PC-3 (cell line): Measurements from ENCODE around the gene RAX. TPM values are rescaled to one million over a fixed set of nuclear protein-coding genes. Genes with fewer than 3 reads are reported as not detected.
"Not testable (repeated sequence)": the region's sequence is repeated elsewhere in the genome, so short reads cannot be mapped to it uniquely, and the experiment has no call there.

Experiments used
- ATAC-seq: fragments of 200-7000 bp; cut with Tn5 transposase; 2 replicates; pipeline ENCODE4 v1.9.1; 2020; ENCODE audit warnings: mild to moderate bottlenecking, moderate library complexity
- BruUV-seq: library from RNA; stranded (reverse); fragments of 400-500 nt; replicated peaks from 2 replicates; lab custom pipeline; 2021; lab: Mats Ljungman, UMichigan
- CTCF ChIA-PET: fragments of 300-600 bp; sonication (Branson Sonifier 250); formaldehyde crosslinking; loops from one replicate; lab custom pipeline; 2022; ENCODE audit warnings: antibody characterized with exemption; lab: Charles Lee
- POLR2A ChIA-PET: fragments of 300-600 bp; sonication (Branson Sonifier 250); formaldehyde crosslinking; loops from one replicate; lab custom pipeline; 2022; ENCODE audit warnings: antibody characterized with exemption; ENCODE audit not compliant: unreplicated experiment; lab: Charles Lee
- DNase-seq: peaks from one replicate; pipeline ENCODE4 v3.0.0-alpha.2; 2015
- H2AFZ ChIP-seq: fragments of 300-600 bp; sonication (generic); 2 replicates; pipeline ENCODE4 v1.6.0; 2016; ENCODE audit warnings: antibody characterized with exemption, low read length
- H3F3A ChIP-seq: fragments of 300-600 bp; sonication (generic); one replicate; pipeline ENCODE4 v1.6.0; 2017; ENCODE audit warnings: antibody characterized with exemption, low read length, control low read depth, mild to moderate bottlenecking; ENCODE audit not compliant: unreplicated experiment
- H3K27ac ChIP-seq: fragments of 300-600 bp; sonication (generic); 2 replicates; pipeline ENCODE4 v1.5.1; 2016; ENCODE audit warnings: mild to moderate bottlenecking, low read length
- H3K27me3 ChIP-seq: fragments of 300-600 bp; sonication (generic); 2 replicates; pipeline ENCODE4 v1.6.1; 2016; ENCODE audit warnings: low read length, mixed read lengths
- H3K36me3 ChIP-seq: fragments of 300-600 bp; sonication (generic); 2 replicates; pipeline ENCODE4 v1.6.1; 2016; ENCODE audit warnings: low read depth, mixed run types, low read length, mixed read lengths
- H3K4me1 ChIP-seq: fragments of 300-600 bp; sonication (generic); 2 replicates; pipeline ENCODE4 v1.5.1; 2016; ENCODE audit warnings: low read length; ENCODE audit not compliant: insufficient read depth
- H3K4me2 ChIP-seq: fragments of 300-600 bp; sonication (generic); 2 replicates; pipeline ENCODE4 v1.6.0; 2016; ENCODE audit warnings: low read length
- H3K4me3 ChIP-seq: fragments of 300-600 bp; sonication (generic); 2 replicates; pipeline ENCODE4 v1.5.1; 2016; ENCODE audit warnings: mild to moderate bottlenecking, low read length, mixed read lengths
- H3K79me2 ChIP-seq: fragments of 300-600 bp; sonication (generic); 2 replicates; pipeline ENCODE4 v1.6.1; 2017; ENCODE audit warnings: low read length, mixed read lengths
- H3K9ac ChIP-seq: fragments of 300-600 bp; sonication (generic); 2 replicates; pipeline ENCODE4 v1.6.0; 2016; ENCODE audit warnings: mild to moderate bottlenecking, low read length
- H3K9me2 ChIP-seq: fragments of 300-600 bp; sonication (generic); replicated peaks from 2 replicates; pipeline ENCODE4 v1.6.1; 2016; ENCODE audit warnings: mixed run types, low read length, mixed read lengths
- H3K9me3 ChIP-seq: fragments of 300-600 bp; sonication (generic); 2 replicates; pipeline ENCODE4 v1.6.1; 2016; ENCODE audit warnings: low read length, mixed read lengths
- H4K20me1 ChIP-seq: fragments of 300-600 bp; sonication (generic); 2 replicates; pipeline ENCODE4 v1.6.1; 2016; ENCODE audit warnings: low read length, mixed read lengths
- CTCF ChIP-seq: fragments of 300-600 bp; sonication (generic); conservative IDR thresholded peaks from 2 replicates; pipeline ENCODE4 v1.5.1; 2017; ENCODE audit warnings: antibody characterized with exemption, low read depth, mild to moderate bottlenecking, low read length
- EZH2 ChIP-seq: fragments of 300-600 bp; sonication (generic); IDR thresholded peaks from one replicate; pipeline ENCODE4 v1.6.1; 2017; ENCODE audit warnings: antibody characterized with exemption, mild to moderate bottlenecking, low read length; ENCODE audit not compliant: unreplicated experiment
- EZH2phosphoT487 ChIP-seq: fragments of 300-600 bp; sonication (generic); IDR thresholded peaks from 2 replicates; pipeline ENCODE4 v1.6.1; 2018; ENCODE audit warnings: mild to moderate bottlenecking, antibody characterized with exemption, low read length, borderline replicate concordance
- intact Hi-C: fragments of 100-400 bp; cut with micrococcal nuclease; formaldehyde crosslinking; loops from 2 replicates; pipeline ENCODE4 v1.9.0; 2023
- total RNA-seq: library from RNA; depleted of rRNA; stranded (reverse); fragments of >200 nt; gene quantifications from 2 replicates; pipeline ENCODE4 v1.2.3, GENCODE V29; 2014

Gene RAX
- total RNA-seq, 1 experiment from 2014 or later: not detected

- intact Hi-C loops: no loop called here
- peak overlapping the region; percentile 76 for H2AFZ ChIP-seq
- ATAC-seq (peak; percentile 79), DNase-seq (peak; percentile 44)
- peaks cover 9% of the 10 kb centered on the region for H3K4me1 ChIP-seq
- no peak overlapping the region for H3K27ac ChIP-seq
- H3K4me3 ChIP-seq: peak overlapping the region; percentile 48; the same call in 1 of the 2 replicates
- peak overlapping the region; percentile 56 for H3K4me2 ChIP-seq
- TF ChIP-seq EZH2: no peak
- no peak for TF ChIP-seq EZH2phosphoT487
- no peak for TF ChIP-seq CTCF
- H3K9ac ChIP-seq: no peak overlapping the region
- peaks cover 47% of the 10 kb centered on the region for H3K27me3 ChIP-seq
- H3K9me2 ChIP-seq: no peaks in the 10 kb centered on the region
- no peaks in the 10 kb centered on the region for H3K36me3 ChIP-seq
- H3F3A ChIP-seq: no peaks in the 10 kb centered on the region
- no peaks in the 10 kb centered on the region for H3K9me3 ChIP-seq
- no TSS peak for BruUV-seq
- H3K79me2 ChIP-seq: no peaks in the 10 kb centered on the region
- ChIA-PET CTCF (no interaction called here), POLR2A (no interaction called here)
- no peaks in the 10 kb centered on the region for H4K20me1 ChIP-seq
Measured at GRCh38 chr18:59263661-59264060, 9.6 kb downstream of the RAX start.

GRCh38 chr18:59262243-59262642 lies 11.0 kb downstream of the RAX start:
- H3K9me2 ChIP-seq, ATAC-seq, H2AFZ ChIP-seq, H3K9me3 ChIP-seq, POLR2A ChIA-PET, H3K4me1 ChIP-seq, H4K20me1 ChIP-seq, H3K4me2 ChIP-seq, CTCF ChIA-PET, H3K9ac ChIP-seq, DNase-seq, H3K79me2 ChIP-seq, H3K4me3 ChIP-seq, H3K27ac ChIP-seq, BruUV-seq, intact Hi-C loops, H3K36me3 ChIP-seq, H3F3A ChIP-seq: not testable (repeated sequence)
- peaks cover 33% of the 10 kb centered on the region for H3K27me3 ChIP-seq

GRCh38 chr18:59261842-59262241 lies 11.4 kb downstream of the RAX start:
- POLR2A ChIA-PET, BruUV-seq, H2AFZ ChIP-seq, DNase-seq, intact Hi-C loops, H3K36me3 ChIP-seq, H3K27ac ChIP-seq, H3K9me3 ChIP-seq, H3K9me2 ChIP-seq, H4K20me1 ChIP-seq, H3K9ac ChIP-seq, H3F3A ChIP-seq, CTCF ChIA-PET, ATAC-seq, H3K4me3 ChIP-seq, H3K4me1 ChIP-seq, H3K4me2 ChIP-seq, H3K79me2 ChIP-seq: not testable (repeated sequence)
- H3K27me3 ChIP-seq: peaks cover 29% of the 10 kb centered on the region

GRCh38 chr18:59255491-59255890 lies 17.8 kb downstream of the RAX start:
- POLR2A ChIA-PET, H3K27ac ChIP-seq, DNase-seq, H2AFZ ChIP-seq, H3K36me3 ChIP-seq, H3K4me3 ChIP-seq, BruUV-seq, H3F3A ChIP-seq, H3K4me1 ChIP-seq, H3K9ac ChIP-seq, H3K79me2 ChIP-seq, CTCF ChIA-PET, ATAC-seq, H4K20me1 ChIP-seq, H3K4me2 ChIP-seq, H3K9me3 ChIP-seq, H3K9me2 ChIP-seq, intact Hi-C loops: not testable (repeated sequence)
- 0 out of 2 replicates have a peak, but pooled peaks cover 12% of the 10 kb centered on the region for H3K27me3 ChIP-seq
